DOHH2 (cell line): ENCODE results near the gene TRMT44.

Source experiments
- CTCF ChIP-seq: fragments of 200-600 bp; sonication (generic); IDR thresholded peaks from one replicate; pipeline ENCODE4 v1.5.1; 2014; ENCODE audit warnings: antibody characterized with exemption, mild to moderate bottlenecking, low read depth, low read length; ENCODE audit not compliant: poor library complexity, severe bottlenecking
- EZH2phosphoT487 ChIP-seq: fragments of 200-600 bp; sonication (generic); IDR thresholded peaks from 2 replicates; pipeline ENCODE4 v1.6.1; 2017; ENCODE audit warnings: borderline replicate concordance, mild to moderate bottlenecking, antibody characterized with exemption, low read length, moderate library complexity, mixed read lengths

- no peak for TF ChIP-seq CTCF
- TF ChIP-seq EZH2phosphoT487: no peak
These were observed 30.4 kb upstream of the TRMT44 start for GRCh38 chr4:8410066-8410625.
